CD14-positive monocyte (primary cell): Measurements from ENCODE around the gene MYOZ2. TPM values are rescaled to one million over a fixed set of nuclear protein-coding genes. Genes with fewer than 3 reads are reported as not detected.

Experiments
- DNase-seq, 3 donors: peaks; one replicate each; pipeline ENCODE4 v3.0.0-alpha.2; 2011 to 2022
- H2AFZ ChIP-seq: 2 replicates; pipeline ENCODE4 v1.6.0; 2012; ENCODE audit warnings: mild to moderate bottlenecking, low read depth, low read length, inconsistent platforms; ENCODE audit not compliant: insufficient read depth, poor library complexity, severe bottlenecking
- H3K27ac ChIP-seq, 2 donors: 1 replicate in 1 of 2; 2 replicates in 1 of 2; pipeline ENCODE4 v1.5.1; 2012 to 2013; ENCODE audit warnings: low read length in 2 of 2, control low read depth in 1 of 2, inconsistent platforms in 1 of 2, low read depth in 1 of 2, mild to moderate bottlenecking in 1 of 2
- H3K27me3 ChIP-seq, 2 donors: one replicate each; pipeline versions ENCODE4 v1.6.0 to v1.6.1; 2011 to 2013; ENCODE audit warnings: low read length in 2 of 2; ENCODE audit not compliant: control insufficient read depth in 2 of 2, insufficient read depth in 2 of 2
- H3K36me3 ChIP-seq, 2 donors: replicated peaks in 1 of 2; 1 replicate in 1 of 2; 2 replicates in 1 of 2; pipeline versions ENCODE4 v1.5.1 to v1.6.1; 2012 to 2013; ENCODE audit warnings: low read length in 2 of 2, control low read depth in 1 of 2, inconsistent platforms in 1 of 2, mild to moderate bottlenecking in 1 of 2; ENCODE audit not compliant: insufficient read depth in 2 of 2, control insufficient read depth in 1 of 2
- H3K4me1 ChIP-seq, 2 donors: 1 replicate in 1 of 2; 2 replicates in 1 of 2; pipeline versions ENCODE4 v1.5.1 to v1.6.1; 2012 to 2013; ENCODE audit warnings: low read length in 2 of 2, control low read depth in 1 of 2, inconsistent platforms in 1 of 2, mild to moderate bottlenecking in 1 of 2, moderate library complexity in 1 of 2; ENCODE audit not compliant: insufficient read depth in 2 of 2, control insufficient read depth in 1 of 2
- H3K4me2 ChIP-seq: replicated peaks from 2 replicates; pipeline ENCODE3; 2012; ENCODE audit warnings: low read length, moderate library complexity, mild to moderate bottlenecking; ENCODE audit not compliant: poor library complexity, severe bottlenecking; ENCODE audit errors: extremely low read depth
- H3K4me3 ChIP-seq, 3 experiments: fragments of 200-600 bp in 1 of 3; sonication (generic) in 1 of 3; replicated peaks in 1 of 3; 1 replicate in 2 of 3; 2 replicates in 1 of 3; pipeline ENCODE4 v1.5.1; 2011 to 2013; ENCODE audit warnings: low read length in 3 of 3, mild to moderate bottlenecking in 3 of 3, control low read depth in 2 of 3, low read depth in 2 of 3, inconsistent platforms in 1 of 3, moderate library complexity in 1 of 3
- H3K79me2 ChIP-seq: 2 replicates; pipeline ENCODE4 v1.6.0; 2012; ENCODE audit warnings: mild to moderate bottlenecking, control low read depth, inconsistent platforms, low read length, moderate library complexity; ENCODE audit not compliant: insufficient read depth
- H3K9ac ChIP-seq: 2 replicates; pipeline ENCODE4 v1.6.0; 2017; ENCODE audit warnings: low read length, mild to moderate bottlenecking; ENCODE audit not compliant: insufficient read depth, poor library complexity, severe bottlenecking
- H3K9me3 ChIP-seq, 2 donors: replicated peaks in 1 of 2; 1 replicate in 1 of 2; 2 replicates in 1 of 2; pipeline versions ENCODE4 v1.5.1 to v1.6.1; 2012 to 2013; ENCODE audit warnings: low read length in 2 of 2, control low read depth in 1 of 2; ENCODE audit not compliant: control insufficient read depth in 1 of 2, insufficient read depth in 1 of 2
- H4K20me1 ChIP-seq: 2 replicates; pipeline ENCODE4 v1.6.0; 2012; ENCODE audit warnings: mild to moderate bottlenecking, low read length, control low read depth, moderate library complexity; ENCODE audit not compliant: insufficient read depth
- H3K27ac Mint-ChIP-seq, 7 donors: one replicate each; pipeline ENCODE4 v1.8.0; 2020; ENCODE audit warnings: mild to moderate bottlenecking in 7 of 7, mixed read lengths in 7 of 7, moderate library complexity in 6 of 7, inconsistent platforms in 2 of 7
- H3K27me3 Mint-ChIP-seq, 3 donors: one replicate each; pipeline ENCODE4 v1.8.0; 2021 to 2022; ENCODE audit warnings: low read depth in 3 of 3, mild to moderate bottlenecking in 3 of 3, mixed read lengths in 3 of 3, moderate library complexity in 3 of 3, inconsistent platforms in 1 of 3
- H3K36me3 Mint-ChIP-seq, 2 donors: one replicate each; pipeline ENCODE4 v1.8.0; 2020; ENCODE audit warnings: mixed read lengths in 2 of 2, inconsistent platforms in 1 of 2, mild to moderate bottlenecking in 1 of 2
- H3K4me1 Mint-ChIP-seq: one replicate; pipeline ENCODE4 v1.8.0; 2020; ENCODE audit warnings: mild to moderate bottlenecking, mixed read lengths
- H3K4me3 Mint-ChIP-seq, 2 donors: one replicate each; pipeline ENCODE4 v1.8.0; 2020; ENCODE audit warnings: mild to moderate bottlenecking in 2 of 2, mixed read lengths in 2 of 2, moderate library complexity in 1 of 2
- H3K9me3 Mint-ChIP-seq, 7 donors: one replicate each; pipeline ENCODE4 v1.8.0; 2020 to 2022; ENCODE audit warnings: mixed read lengths in 7 of 7, mild to moderate bottlenecking in 6 of 7, moderate library complexity in 6 of 7, inconsistent platforms in 2 of 7
- whole genome bisulfite sequencing: methylation state at CpG from one replicate; pipeline ENCODE4 v1.1.5; 2013; ENCODE audit warnings: missing lambda C conversion rate; ENCODE audit not compliant: insufficient coverage; 5-methylcytosine and 5-hydroxymethylcytosine counted together
- intact Hi-C, 2 donors: fragments of 100-400 bp; cut with micrococcal nuclease; formaldehyde crosslinking; loops; one replicate each; pipeline versions ENCODE4 v1.15.0 to v1.15.1; 2023
- polyA plus RNA-seq, 3 donors: library from polyadenylated mRNA; depleted of rRNA in 1 of 3; unstranded in 2 of 3; stranded (reverse) in 1 of 3; fragments of 300-500 nt in 2 of 3; fragments of >200 nt in 1 of 3; fragmentation: Illumina TruSeq in 2 of 3; gene quantifications; 1 replicate in 2 of 3; 2 replicates in 1 of 3; pipeline ENCODE4 v1.2.3, GENCODE V29; 2012 to 2021
- TF ChIP-seq, protein P1 (sequence below): fragments of 200-600 bp; IDR thresholded peaks from one replicate; pipeline ENCODE4 v1.8.0; 2022; ENCODE audit warnings: antibody characterized with exemption, mild to moderate bottlenecking

MYOZ2 gene
- polyA plus RNA-seq, 3 donors: not detected

DNA sequence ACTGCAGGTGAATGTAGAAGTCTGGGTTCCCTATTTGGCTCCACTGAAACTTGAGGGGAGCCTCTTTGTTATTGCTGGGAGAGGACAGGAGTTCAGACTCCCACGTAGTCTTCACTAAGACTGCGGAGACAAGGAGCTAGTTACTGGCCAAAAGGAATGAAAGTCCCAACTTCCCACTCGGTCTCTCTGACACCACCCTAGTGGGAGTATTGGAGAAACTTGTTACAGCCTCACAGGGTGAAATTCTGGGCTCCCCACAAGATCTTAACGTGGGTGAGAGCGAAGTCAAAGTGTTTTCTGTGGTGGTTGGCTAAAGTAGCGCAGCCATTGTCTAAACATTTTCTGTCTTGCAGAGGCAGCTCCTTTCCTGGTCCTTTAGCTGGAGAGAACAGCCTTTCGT is 13.5 kb downstream of the MYOZ2 start:
- TF ChIP-seq, protein P1, sequence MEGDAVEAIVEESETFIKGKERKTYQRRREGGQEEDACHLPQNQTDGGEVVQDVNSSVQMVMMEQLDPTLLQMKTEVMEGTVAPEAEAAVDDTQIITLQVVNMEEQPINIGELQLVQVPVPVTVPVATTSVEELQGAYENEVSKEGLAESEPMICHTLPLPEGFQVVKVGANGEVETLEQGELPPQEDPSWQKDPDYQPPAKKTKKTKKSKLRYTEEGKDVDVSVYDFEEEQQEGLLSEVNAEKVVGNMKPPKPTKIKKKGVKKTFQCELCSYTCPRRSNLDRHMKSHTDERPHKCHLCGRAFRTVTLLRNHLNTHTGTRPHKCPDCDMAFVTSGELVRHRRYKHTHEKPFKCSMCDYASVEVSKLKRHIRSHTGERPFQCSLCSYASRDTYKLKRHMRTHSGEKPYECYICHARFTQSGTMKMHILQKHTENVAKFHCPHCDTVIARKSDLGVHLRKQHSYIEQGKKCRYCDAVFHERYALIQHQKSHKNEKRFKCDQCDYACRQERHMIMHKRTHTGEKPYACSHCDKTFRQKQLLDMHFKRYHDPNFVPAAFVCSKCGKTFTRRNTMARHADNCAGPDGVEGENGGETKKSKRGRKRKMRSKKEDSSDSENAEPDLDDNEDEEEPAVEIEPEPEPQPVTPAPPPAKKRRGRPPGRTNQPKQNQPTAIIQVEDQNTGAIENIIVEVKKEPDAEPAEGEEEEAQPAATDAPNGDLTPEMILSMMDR: no peak
- Histone ChIP-seq H3K79me2 (no peaks in the 10 kb centered on the region), H4K20me1 (no peaks in the 10 kb centered on the region), H3K27ac (no peak overlapping the region), H3K27me3 (no peaks in the 10 kb centered on the region), H3K9ac (no peak overlapping the region), H3K4me2 (no peak overlapping the region), H3K36me3 (no peaks in the 10 kb centered on the region), H3K9me3 (no peaks in the 10 kb centered on the region), H2AFZ (no peak overlapping the region), H3K4me1 (no peaks in the 10 kb centered on the region), H3K4me3 (no peak overlapping the region)
- Mint-ChIP-seq H3K4me3 (no peak overlapping the region), H3K9me3 (peaks cover 0 to 4% (median 0%) of the 10 kb centered on the region in 7 donors), H3K36me3 (no peaks in the 10 kb centered on the region), H3K4me1 (no peaks in the 10 kb centered on the region), H3K27me3 (peaks cover 0 to 2% (median 2%) of the 10 kb centered on the region in 3 donors), H3K27ac (no peak overlapping the region)
- DNase-seq: no peak
- intact Hi-C loops: no loop called here
- WGBS: 97% methylated on average over 4 of the region's 7 CpGs

DNA sequence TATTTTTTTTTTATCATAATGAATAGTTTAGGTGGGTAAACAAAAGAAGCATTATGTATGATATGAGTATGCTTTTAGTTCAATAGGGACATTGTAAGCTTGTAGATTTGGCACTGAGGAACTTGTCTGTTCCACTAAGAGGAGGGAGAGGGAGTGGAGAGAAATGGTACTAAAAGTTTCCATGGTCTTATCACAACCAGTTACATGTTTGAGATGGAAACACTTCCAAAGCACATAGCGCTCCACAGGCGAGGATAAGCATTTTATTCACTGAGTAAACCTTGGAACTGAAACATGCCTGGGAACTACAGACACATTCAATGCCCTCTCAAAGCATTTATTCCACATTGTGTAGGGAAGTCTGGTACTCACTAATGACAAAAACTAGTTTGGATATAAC is 15.5 kb downstream of the MYOZ2 start:
- no peaks in the 10 kb centered on the region for H3K4me1 Mint-ChIP-seq
- H3K27ac ChIP-seq: no peak overlapping the region
- no peak overlapping the region for H3K9ac ChIP-seq
- H3K27ac Mint-ChIP-seq: no peak overlapping the region
- TF ChIP-seq, protein P1: no peak
- no peak overlapping the region for H3K4me3 Mint-ChIP-seq
- no CpG with 5 or more reads among the region's 2 CpGs for WGBS
- H4K20me1 ChIP-seq: no peaks in the 10 kb centered on the region
- H3K9me3 ChIP-seq: no peaks in the 10 kb centered on the region
- no peaks in the 10 kb centered on the region for H3K79me2 ChIP-seq
- H3K4me3 ChIP-seq: no peak overlapping the region
- H3K4me2 ChIP-seq: no peak overlapping the region
- peaks cover 0 to 2% (median 0%) of the 10 kb centered on the region in 3 donors for H3K27me3 Mint-ChIP-seq
- no peaks in the 10 kb centered on the region for H3K36me3 ChIP-seq
- intact Hi-C loops: no loop called here
- DNase-seq: no peak
- no peaks in the 10 kb centered on the region for H3K4me1 ChIP-seq
- H3K36me3 Mint-ChIP-seq: no peaks in the 10 kb centered on the region
- H3K9me3 Mint-ChIP-seq: peaks cover 0 to 4% (median 0%) of the 10 kb centered on the region in 7 donors
- no peaks in the 10 kb centered on the region for H3K27me3 ChIP-seq
- H2AFZ ChIP-seq: no peak overlapping the region
